Measurements from ENCODE around the gene CDH6. TPM values are rescaled to one million over a fixed set of nuclear protein-coding genes. Genes with fewer than 3 reads are reported as not detected.

The CDH6 gene
- total and polyA plus RNA-seq, 2 donors (not counting 3 experiments of a cell fraction or from before 2014, with no cell fraction given) = 0.06 TPM; not detected in 1

GRCh38 chr5:31289429-31289828 is 95.9 kb downstream of the CDH6 start:
- H3K9me3 ChIP-seq (replicated peaks; ENCODE audit: control insufficient read depth, insufficient read depth, low read length) = no peaks in the 10 kb centered on the region
- no peak for FAIRE-seq
- no peaks in the 10 kb centered on the region for H3K4me1 ChIP-seq (ENCODE audit: control insufficient read depth, extremely low read depth, insufficient read depth, low read length)
- dilution Hi-C loops (cut with MboI; ENCODE audit: extremely low pct_ligation_motif_present, low sequenced_read_pairs) (no loop called here), intact Hi-C loops (cut with micrococcal nuclease) (no loop called here)
- no peaks in the 10 kb centered on the region for H4K20me1 ChIP-seq (replicated peaks; ENCODE audit: control insufficient read depth, extremely low read depth, insufficient read depth, low read length)
- no peak overlapping the region for H3K4me3 ChIP-seq (replicated peaks in 1 of 3; ENCODE audit: insufficient read depth in 1 of 3, low read depth in 1 of 3, low read length in 3 of 3)
- TF ChIP-seq POLR2A (IDR thresholded peaks at IDR 0.05; ENCODE audit: low read depth, low read length) (no peak), GATA2 (IDR thresholded peaks at IDR 0.05; ENCODE audit: insufficient read depth, insufficient read length, low read depth, low read length) (no peak), POLR2AphosphoS5 (IDR thresholded peaks at IDR 0.05; ENCODE audit: insufficient read depth, low read depth, low read length) (no peak), EZH2 (IDR thresholded peaks at IDR 0.05; ENCODE audit: borderline replicate concordance, low read depth, low read length, severe bottlenecking) (no peak), MAX (IDR thresholded peaks at IDR 0.05; ENCODE audit: insufficient read depth, insufficient read length) (no peak), CTCF (IDR thresholded peaks at IDR 0.05; ENCODE audit: extremely low read depth in 1 of 2, insufficient read depth in 1 of 2, low read depth in 1 of 2, low read length in 2 of 2) (no peak), MYC (IDR thresholded peaks at IDR 0.05; ENCODE audit: low read depth, low read length) (no peak), JUN (IDR thresholded peaks at IDR 0.05; ENCODE audit: borderline replicate concordance, insufficient read depth, insufficient read length, low read depth) (no peak), FOS (IDR thresholded peaks at IDR 0.05; ENCODE audit: borderline replicate concordance, insufficient read depth, low read length) (no peak)
- H3K36me3 ChIP-seq (ENCODE audit: control insufficient read depth in 2 of 2, extremely low read depth in 1 of 2, insufficient read depth in 2 of 2, low read length in 2 of 2) = no peaks in the 10 kb centered on the region
- ChIA-PET POLR2A (no interaction called here), CTCF (no interaction called here)
- no peak overlapping the region for H2AFZ ChIP-seq (ENCODE audit: low read depth, low read length)
- no peak overlapping the region for H3K27ac ChIP-seq (ENCODE audit: insufficient read depth, low read depth, low read length)
- H3K27me3 ChIP-seq (ENCODE audit: control insufficient read depth in 2 of 2, insufficient read depth in 2 of 2, low read length in 2 of 2) = no peaks in the 10 kb centered on the region
- DNase-seq (ENCODE audit: low read depth, low spot score) = no peak
- H3K9me1 ChIP-seq (replicated peaks; ENCODE audit: control insufficient read depth, extremely low read depth, insufficient read depth, low read length) = no peaks in the 10 kb centered on the region
- no TSS peak for BruUV-seq (replicated peaks)
- H3K4me2 ChIP-seq (ENCODE audit: insufficient read depth, low read length) = no peak overlapping the region
- H3K9ac ChIP-seq (replicated peaks; ENCODE audit: extremely low read depth, insufficient read depth, low read length) = no peak overlapping the region
- no peaks in the 10 kb centered on the region for H3K79me2 ChIP-seq (ENCODE audit: control insufficient read depth, insufficient read depth, low read length)
